HEK293 (cell line): ENCODE results near the gene USP51.
"Not testable (repeated sequence)": the region's sequence is repeated elsewhere in the genome, so short reads cannot be mapped to it uniquely, and the experiment has no call there.

Source experiments
- GLI4 ChIP-seq: fragments of 450-650 bp; formaldehyde crosslinking; IDR thresholded peaks from 2 replicates; pipeline ENCODE4 v1.5.1; 2016; ENCODE audit warnings: missing biosample characterization, missing genetic modification characterization
- SP2 ChIP-seq: fragments of 450-650 bp; formaldehyde crosslinking; IDR thresholded peaks from 2 replicates; pipeline ENCODE4 v1.5.1; 2016; ENCODE audit warnings: missing biosample characterization, missing genetic modification characterization
- ZBTB17 ChIP-seq: fragments of 450-650 bp; formaldehyde crosslinking; IDR thresholded peaks from 2 replicates; pipeline ENCODE4 v1.5.1; 2016; ENCODE audit warnings: missing biosample characterization, missing genetic modification characterization
- ZBTB21 ChIP-seq: fragments of 450-650 bp; formaldehyde crosslinking; IDR thresholded peaks from 2 replicates; pipeline ENCODE4 v1.5.1; 2017; ENCODE audit warnings: missing biosample characterization, missing genetic modification characterization
- ZBTB7A ChIP-seq: fragments of 450-650 bp; formaldehyde crosslinking; IDR thresholded peaks from 2 replicates; pipeline ENCODE4 v1.5.1; 2016; ENCODE audit warnings: low read depth, missing biosample characterization, missing genetic modification characterization
- ZNF114 ChIP-seq: fragments of 450-650 bp; formaldehyde crosslinking; IDR thresholded peaks from 2 replicates; pipeline ENCODE4 v1.5.0; 2017; ENCODE audit warnings: missing biosample characterization, missing genetic modification characterization
- ZNF398 ChIP-seq: fragments of 450-650 bp; formaldehyde crosslinking; IDR thresholded peaks from 2 replicates; pipeline ENCODE4 v1.5.1; 2017; ENCODE audit warnings: missing biosample characterization, missing genetic modification characterization
- TF ChIP-seq, protein P1 (sequence below): fragments of 450-650 bp; formaldehyde crosslinking; IDR thresholded peaks from 2 replicates; pipeline ENCODE4 v1.5.1; 2016; ENCODE audit warnings: missing biosample characterization, missing genetic modification characterization

GRCh38 chrX:55455708-55456107 lies 33.9 kb downstream of the USP51 start:
- TF ChIP-seq, protein P1, sequence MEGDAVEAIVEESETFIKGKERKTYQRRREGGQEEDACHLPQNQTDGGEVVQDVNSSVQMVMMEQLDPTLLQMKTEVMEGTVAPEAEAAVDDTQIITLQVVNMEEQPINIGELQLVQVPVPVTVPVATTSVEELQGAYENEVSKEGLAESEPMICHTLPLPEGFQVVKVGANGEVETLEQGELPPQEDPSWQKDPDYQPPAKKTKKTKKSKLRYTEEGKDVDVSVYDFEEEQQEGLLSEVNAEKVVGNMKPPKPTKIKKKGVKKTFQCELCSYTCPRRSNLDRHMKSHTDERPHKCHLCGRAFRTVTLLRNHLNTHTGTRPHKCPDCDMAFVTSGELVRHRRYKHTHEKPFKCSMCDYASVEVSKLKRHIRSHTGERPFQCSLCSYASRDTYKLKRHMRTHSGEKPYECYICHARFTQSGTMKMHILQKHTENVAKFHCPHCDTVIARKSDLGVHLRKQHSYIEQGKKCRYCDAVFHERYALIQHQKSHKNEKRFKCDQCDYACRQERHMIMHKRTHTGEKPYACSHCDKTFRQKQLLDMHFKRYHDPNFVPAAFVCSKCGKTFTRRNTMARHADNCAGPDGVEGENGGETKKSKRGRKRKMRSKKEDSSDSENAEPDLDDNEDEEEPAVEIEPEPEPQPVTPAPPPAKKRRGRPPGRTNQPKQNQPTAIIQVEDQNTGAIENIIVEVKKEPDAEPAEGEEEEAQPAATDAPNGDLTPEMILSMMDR = not testable (repeated sequence)
- TF ChIP-seq ZNF398; SP2 (tag by site-specific recombination); ZNF114 (tag by site-specific recombination); ZBTB7A; GLI4 (tag by site-specific recombination); ZBTB17; ZBTB21 (tag by site-specific recombination): not testable (repeated sequence)
